ENCODE measurements around the gene BSPRY. TPM values are rescaled to one million over a fixed set of nuclear protein-coding genes. Genes with fewer than 3 reads are reported as not detected.
"Not testable (repeated sequence)": the region's sequence is repeated elsewhere in the genome, so short reads cannot be mapped to it uniquely, and the experiment has no call there.

BSPRY gene
- total RNA-seq, 1 donor from 2014 or later, result 1.3 TPM

GRCh38 chr9:113373676-113374392 is 24.5 kb downstream of the BSPRY start:
- Mint-ChIP-seq H3K27me3 (no peaks in the 10 kb centered on the region), H3K27ac (no peak overlapping the region), H3K4me3 (no peak overlapping the region), H3K9me3 (no peaks in the 10 kb centered on the region), H3K36me3 (ENCODE audit: low read depth) (peaks cover 28% of the 10 kb centered on the region), H3K4me1 (peaks cover 18% of the 10 kb centered on the region)
- intact Hi-C loops (cut with micrococcal nuclease), result no loop called here
- POLR2A ChIA-PET, result interaction anchor here (1.2 kb wide), 1 partner anchor 37 kb away, joined by 3 read pairs; the partner anchor contains the start of genes C9orf43 and POLE3
- ATAC-seq (ENCODE audit: low read depth) (no peak), DNase-seq (no peak)
- no peak for TF ChIP-seq CTCF (IDR thresholded peaks at IDR 0.05)
- CTCF ChIA-PET, result no interaction called here

- Mint-ChIP-seq H3K27ac (peak overlapping the region; percentile 46), H3K9me3 (no peaks in the 10 kb centered on the region), H3K4me3 (peak overlapping the region; percentile 92), H3K36me3 (ENCODE audit: low read depth) (peaks cover 28% of the 10 kb centered on the region), H3K27me3 (no peaks in the 10 kb centered on the region), H3K4me1 (peaks cover 22% of the 10 kb centered on the region)
- ChIA-PET CTCF (no interaction called here), POLR2A (interaction anchor here (0.6 to 2.2 kb wide), 15 partner anchors 9 to 1513 kb away, joined by 3 to 23 read pairs (median 8); partner anchors contain the start of genes ALAD, BSPRY, C9orf43 and CDC26)
- ATAC-seq (ENCODE audit: low read depth), result no peak
- intact Hi-C loops (cut with micrococcal nuclease), result loop anchor here (1.0 kb wide), 3 partner anchors 35 to 154 kb away; partner anchors contain the start of genes C9orf43, FKBP15, POLE3 and SLC31A1
- TF ChIP-seq CTCF (IDR thresholded peaks at IDR 0.05), result no peak
- no peak for DNase-seq
Observed at GRCh38 chr9:113375057-113376023, 26.0 kb downstream of the BSPRY start.

GRCh38 chr9:113376634-113377567 is 27.6 kb downstream of the BSPRY start, which contains the start of gene HDHD3:
HDHD3 (minus strand) TSS chr9:113376986; CDS start chr9:113374354, 2,632 bp downstream.
- CTCF ChIA-PET, result interaction anchor here (1.0 kb wide), 1 partner anchor 25 kb away, joined by 3 read pairs; no protein-coding TSS in a partner anchor
- peak within 1 kb of the TSS; percentile 81 for H3K27ac Mint-ChIP-seq
- peak within 1 kb of the TSS; percentile 92 for H3K4me3 Mint-ChIP-seq
- DNase-seq (peak; percentile 78), ATAC-seq (ENCODE audit: low read depth) (peak; percentile 90)
- H3K9me3 Mint-ChIP-seq, result no peaks in the 10 kb centered on the region
- peaks cover 32% of the 10 kb centered on the region for H3K4me1 Mint-ChIP-seq
- peaks cover 28% of the 10 kb centered on the region for H3K36me3 Mint-ChIP-seq (ENCODE audit: low read depth)
- no peak for TF ChIP-seq CTCF (IDR thresholded peaks at IDR 0.05)
- POLR2A ChIA-PET, result interaction anchor here (0.6 to 2.2 kb wide), 15 partner anchors 10 to 1698 kb away, joined by 3 to 23 read pairs (median 8); partner anchors contain the start of genes ALAD, BSPRY, C9orf43 and CDC26
- no peaks in the 10 kb centered on the region for H3K27me3 Mint-ChIP-seq
- intact Hi-C loops (cut with micrococcal nuclease), result loop anchor here (1.0 kb wide), 7 partner anchors 24 to 205 kb away; partner anchors contain the start of genes ALAD, C9orf43, CDC26 and FKBP15

GRCh38 chr9:113379094-113379828 is 29.9 kb downstream of the BSPRY start:
- H3K27me3 Mint-ChIP-seq; DNase-seq; H3K36me3 Mint-ChIP-seq (ENCODE audit: low read depth); intact Hi-C loops (cut with micrococcal nuclease); H3K4me3 Mint-ChIP-seq; H3K9me3 Mint-ChIP-seq; ATAC-seq (ENCODE audit: low read depth); CTCF ChIA-PET: not testable (repeated sequence)
- H3K27ac Mint-ChIP-seq, result peak overlapping the region; percentile 20
- H3K4me1 Mint-ChIP-seq, result peaks cover 32% of the 10 kb centered on the region
- POLR2A ChIA-PET, result interaction anchor here (0.9 kb wide), 1 partner anchor 22 kb away, joined by 3 read pairs; the partner anchor contains the start of gene ALAD

GRCh38 chr9:113379829-113380210 is 30.5 kb downstream of the BSPRY start:
- POLR2A ChIA-PET, result interaction anchor here (0.9 kb wide), 1 partner anchor 21 kb away, joined by 3 read pairs; the partner anchor contains the start of gene ALAD
- DNase-seq; H3K27ac Mint-ChIP-seq; H3K36me3 Mint-ChIP-seq (ENCODE audit: low read depth); H3K9me3 Mint-ChIP-seq; H3K4me3 Mint-ChIP-seq; CTCF ChIA-PET; intact Hi-C loops (cut with micrococcal nuclease); H3K27me3 Mint-ChIP-seq; ATAC-seq (ENCODE audit: low read depth): not testable (repeated sequence)
- H3K4me1 Mint-ChIP-seq, result peaks cover 29% of the 10 kb centered on the region

Data from activated B cell treated with CpG ODN at 0.5 μM for 24 hours (primary cell).